ENCODE data around the gene LIN28A. TPM values are rescaled to one million over a fixed set of nuclear protein-coding genes. Genes with fewer than 3 reads are reported as not detected.

Gene LIN28A
- total and polyA plus RNA-seq, 2 donors (not counting 1 experiment from before 2014, with no cell fraction given) = not detected

- DNase-seq (peak; percentile 62), ATAC-seq (ENCODE audit: low read depth) (peak; percentile 93)
- Mint-ChIP-seq H3K4me3 (peak overlapping the region; percentile 77), H3K27ac (peak overlapping the region; percentile 93), H3K9me3 (ENCODE audit: insufficient read depth) (peaks cover 2% of the 10 kb centered on the region), H3K4me1 (peaks cover 46% of the 10 kb centered on the region), H3K27me3 (no peaks in the 10 kb centered on the region)
- Histone ChIP-seq H3K27me3 (replicated peaks in 1 of 4; ENCODE audit: control extremely low read depth in 1 of 4, control insufficient read depth in 3 of 4, insufficient read depth in 4 of 4, low read length in 3 of 4) (no peaks in the 10 kb centered on the region), H3K4me3 (ENCODE audit: control extremely low read depth in 1 of 5, extremely low read depth in 1 of 5, insufficient read depth in 1 of 5, low read depth in 2 of 5, low read length in 4 of 5) (peak overlapping the region in 3 of 5 experiments; percentile 17 to 36 (median 17)), H3K79me2 (ENCODE audit: control insufficient read depth, insufficient read depth, low read length) (no peaks in the 10 kb centered on the region), H3K27ac (ENCODE audit: low read length in 2 of 2) (peak overlapping the region; percentile 52 to 76), H3K9me3 (ENCODE audit: control extremely low read depth in 1 of 3, control insufficient read depth in 2 of 3, insufficient read depth in 1 of 3, low read length in 2 of 3) (no peaks in the 10 kb centered on the region), H2AFZ (ENCODE audit: insufficient read depth, low read depth, low read length, poor library complexity, severe bottlenecking) (peak overlapping the region; percentile 70), H3K4me1 (ENCODE audit: control insufficient read depth in 2 of 2, insufficient read depth in 2 of 2, low read length in 2 of 2) (peaks cover 25 to 40% of the 10 kb centered on the region in 2 donors), H3K9ac (ENCODE audit: low read length) (peak overlapping the region; percentile 19), H3K4me2 (replicated peaks; ENCODE audit: low read depth, low read length, poor library complexity, severe bottlenecking) (peak overlapping the region; percentile 70), H3K36me3 (replicated peaks in 1 of 2; ENCODE audit: control extremely low read depth in 1 of 2, control insufficient read depth in 1 of 2, extremely low read depth in 1 of 2, insufficient read depth in 2 of 2, low read length in 1 of 2) (no peaks in the 10 kb centered on the region), H4K20me1 (ENCODE audit: control insufficient read depth, insufficient read depth, low read length, poor library complexity, severe bottlenecking) (no peaks in the 10 kb centered on the region)
- intact Hi-C loops (cut with micrococcal nuclease) = no loop called here
- TF ChIP-seq EZH2 (IDR thresholded peaks at IDR 0.05; ENCODE audit: borderline replicate concordance, insufficient read depth, low read depth, low read length, poor library complexity, severe bottlenecking) (no peak), CTCF (IDR thresholded peaks at IDR 0.05) (no peak)
- ChIA-PET POLR2A (interaction anchor here (0.9 kb wide), 1 partner anchor 88 kb away, joined by 3 read pairs; no protein-coding TSS in a partner anchor), CTCF (interaction anchor here (0.9 to 3.5 kb wide), 12 partner anchors 9 to 209 kb away, joined by 3 to 17 read pairs (median 4); partner anchors contain the start of gene ZNF593)
- 30% methylated on average over 2 of the region's 5 CpGs for WGBS (ENCODE audit: insufficient coverage)
Observed at GRCh38 chr1:26378088-26378878, 32.3 kb upstream of the LIN28A start.

- peaks cover 40% of the 10 kb centered on the region for H3K4me1 Mint-ChIP-seq
- 100% methylated on average over 1 of the region's 3 CpGs for WGBS (ENCODE audit: insufficient coverage)
- POLR2A ChIA-PET = no interaction called here
Observed at GRCh38 chr1:26378879-26379251, 31.8 kb upstream of the LIN28A start.

More at GRCh38 chr1:26378879-26379251, 31.8 kb upstream of the LIN28A start:
- H3K4me1 ChIP-seq (ENCODE audit: control insufficient read depth in 2 of 2, insufficient read depth in 2 of 2, low read length in 2 of 2) = peaks cover 25 to 34% of the 10 kb centered on the region in 2 donors
- H3K27ac ChIP-seq (ENCODE audit: low read length in 2 of 2) = no peak overlapping the region
- H3K36me3 ChIP-seq (replicated peaks in 1 of 2; ENCODE audit: control extremely low read depth in 1 of 2, control insufficient read depth in 1 of 2, extremely low read depth in 1 of 2, insufficient read depth in 2 of 2, low read length in 1 of 2) = no peaks in the 10 kb centered on the region
- H3K9me3 ChIP-seq (ENCODE audit: control extremely low read depth in 1 of 3, control insufficient read depth in 2 of 3, insufficient read depth in 1 of 3, low read length in 2 of 3) = no peaks in the 10 kb centered on the region
- no peak overlapping the region for H2AFZ ChIP-seq (ENCODE audit: insufficient read depth, low read depth, low read length, poor library complexity, severe bottlenecking)
- TF ChIP-seq EZH2 (IDR thresholded peaks at IDR 0.05; ENCODE audit: borderline replicate concordance, insufficient read depth, low read depth, low read length, poor library complexity, severe bottlenecking) (no peak), CTCF (IDR thresholded peaks at IDR 0.05) (no peak)
- no peaks in the 10 kb centered on the region for H3K27me3 ChIP-seq (replicated peaks in 1 of 4; ENCODE audit: control extremely low read depth in 1 of 4, control insufficient read depth in 3 of 4, insufficient read depth in 4 of 4, low read length in 3 of 4)
- ATAC-seq (ENCODE audit: low read depth) (no peak), DNase-seq (no peak)
- Mint-ChIP-seq H3K9me3 (ENCODE audit: insufficient read depth) (peaks cover 2% of the 10 kb centered on the region), H3K4me3 (peak overlapping the region; percentile 77), H3K27me3 (no peaks in the 10 kb centered on the region), H3K27ac (peak overlapping the region; percentile 93)
- no peaks in the 10 kb centered on the region for H4K20me1 ChIP-seq (ENCODE audit: control insufficient read depth, insufficient read depth, low read length, poor library complexity, severe bottlenecking)
- intact Hi-C loops (cut with micrococcal nuclease) = no loop called here
- H3K4me3 ChIP-seq (ENCODE audit: control extremely low read depth in 1 of 5, extremely low read depth in 1 of 5, insufficient read depth in 1 of 5, low read depth in 2 of 5, low read length in 4 of 5) = no peak overlapping the region
- H3K9ac ChIP-seq (ENCODE audit: low read length) = no peak overlapping the region
- no peaks in the 10 kb centered on the region for H3K79me2 ChIP-seq (ENCODE audit: control insufficient read depth, insufficient read depth, low read length)
- peak overlapping the region; percentile 70 for H3K4me2 ChIP-seq (replicated peaks; ENCODE audit: low read depth, low read length, poor library complexity, severe bottlenecking)
- CTCF ChIA-PET = interaction anchor here (1.1 to 3.5 kb wide), 6 partner anchors 10 to 209 kb away, joined by 3 to 17 read pairs (median 8); partner anchors contain the start of gene ZNF593

Measured in B cell (primary cell).